Activated CD8-positive, alpha-beta memory T cell treated with anti-CD3 and anti-CD28 coated beads for 36 hours (primary cell): Measurements from ENCODE around the gene PLXNA4. TPM values are rescaled to one million over a fixed set of nuclear protein-coding genes. Genes with fewer than 3 reads are reported as not detected.
"Not testable (repeated sequence)": the region's sequence is repeated elsewhere in the genome, so short reads cannot be mapped to it uniquely, and the experiment has no call there.

Source experiments
- CTCF ChIA-PET: fragments of 350-600 bp; sonication (Branson Sonifier 250); formaldehyde crosslinking; loops from one replicate; lab custom pipeline; 2021; ENCODE audit warnings: antibody characterized with exemption; lab: Charles Lee
- POLR2A ChIA-PET: fragments of 350-600 bp; sonication (Branson Sonifier 250); formaldehyde crosslinking; loops from one replicate; lab custom pipeline; 2021; ENCODE audit warnings: antibody characterized with exemption; lab: Charles Lee
- total RNA-seq, 2 experiments: library from RNA; stranded (reverse); gene quantifications; one replicate each; pipeline ENCODE4 v1.2.3, GENCODE V29; 2021

Gene PLXNA4
- total RNA-seq, 2 experiments from 2014 or later = 0.04 to 0.19 TPM

DNA sequence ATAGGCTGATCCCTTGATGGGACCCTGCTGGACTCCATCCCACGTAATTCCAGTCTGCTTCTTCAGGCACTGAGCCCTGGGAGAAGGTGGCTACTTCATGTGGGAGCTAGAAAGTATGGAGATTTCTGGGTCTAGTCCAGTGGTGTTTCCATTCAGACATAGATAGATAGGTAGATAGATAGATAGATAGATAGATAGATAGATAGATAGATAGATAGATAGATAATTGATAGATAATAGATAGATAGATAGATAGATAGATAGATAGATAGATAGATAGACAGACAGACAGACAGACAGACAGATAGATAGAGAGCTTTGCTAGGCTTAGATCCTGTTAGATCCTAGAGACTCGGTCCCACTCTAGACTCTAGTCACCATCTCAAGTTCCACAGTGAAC, 18.5 kb upstream of the PLXNA4 start:
- CTCF ChIA-PET, POLR2A ChIA-PET: not testable (repeated sequence)

GRCh38 chr7:132592936-132593335, 16.7 kb upstream of the PLXNA4 start:
- CTCF ChIA-PET = interaction anchor here (1.0 kb wide), 1 partner anchor 11 kb away, joined by 4 read pairs; no protein-coding TSS in a partner anchor
- POLR2A ChIA-PET = no interaction called here

- ChIA-PET CTCF (interaction anchor here (1.0 kb wide), 1 partner anchor 11 kb away, joined by 4 read pairs; no protein-coding TSS in a partner anchor), POLR2A (no interaction called here)
Observed at GRCh38 chr7:132592231-132592920, 16.1 kb upstream of the PLXNA4 start.

DNA sequence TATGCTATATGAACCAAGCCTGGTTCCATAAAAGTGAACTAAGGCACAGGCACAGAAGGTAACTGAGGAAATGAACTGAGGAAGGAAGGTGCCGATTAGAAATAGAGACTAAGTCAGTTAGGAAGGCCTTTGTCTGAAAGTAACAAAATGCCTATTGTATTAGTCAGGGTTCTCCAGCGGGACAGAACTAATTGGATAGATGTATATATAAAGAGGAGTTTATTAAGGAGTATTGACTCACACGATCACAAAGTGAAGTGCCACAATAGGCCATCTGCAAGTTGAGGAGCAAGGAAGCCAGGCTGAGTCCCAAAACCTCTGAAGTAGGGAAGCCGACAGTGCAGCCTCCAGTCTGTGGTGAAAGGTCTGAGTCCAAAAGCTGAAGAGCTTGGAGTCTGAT, 13.9 kb upstream of the PLXNA4 start:
- ChIA-PET CTCF (no interaction called here), POLR2A (no interaction called here)

- CTCF ChIA-PET = no interaction called here
- POLR2A ChIA-PET = no interaction called here
Observed at GRCh38 chr7:132588596-132588995, 12.3 kb upstream of the PLXNA4 start.

DNA sequence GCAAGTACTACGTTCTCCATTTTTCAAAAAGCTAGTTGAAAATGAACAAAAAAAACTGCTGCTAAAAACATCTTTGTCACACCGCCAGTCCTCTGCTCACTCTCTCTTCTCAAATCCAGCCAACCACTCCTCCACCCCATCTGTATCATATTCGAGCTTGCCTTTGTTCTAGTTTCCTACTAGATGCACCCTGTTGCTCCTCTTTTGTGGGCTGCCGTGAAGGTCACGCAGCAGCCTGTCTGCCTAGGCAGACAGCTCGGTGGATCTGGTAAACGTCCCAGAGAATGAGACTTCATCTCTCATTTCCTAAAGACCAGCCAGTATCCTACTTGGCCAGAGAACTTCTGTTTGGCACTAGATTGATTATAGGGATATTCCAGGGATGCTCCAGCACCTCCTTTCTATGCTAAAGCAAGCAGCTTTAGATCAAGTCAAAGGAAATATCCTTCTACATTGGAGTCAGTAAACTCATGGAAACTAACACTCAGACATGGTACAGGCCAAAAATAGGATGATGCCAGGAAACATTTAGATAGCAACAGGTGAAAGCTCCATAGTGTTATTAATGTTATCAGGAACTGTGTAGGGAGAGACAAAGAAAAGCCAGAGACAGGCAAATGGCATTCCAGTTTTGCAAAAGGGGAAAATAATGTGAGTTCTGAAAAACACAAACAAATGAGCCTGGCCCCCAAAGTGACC, 8.7 kb upstream of the PLXNA4 start:
- ChIA-PET POLR2A (no interaction called here), CTCF (no interaction called here)

- ChIA-PET CTCF (interaction anchor here (0.8 to 5.5 kb wide), 5 partner anchors 24 to 263 kb away, joined by 3 to 47 read pairs (median 7); no protein-coding TSS in a partner anchor), POLR2A (interaction anchor here (0.5 kb wide), 1 partner anchor 317 kb away, joined by 3 read pairs; no protein-coding TSS in a partner anchor)
Observed at GRCh38 chr7:132581431-132581830, 5.2 kb upstream of the PLXNA4 start.

DNA sequence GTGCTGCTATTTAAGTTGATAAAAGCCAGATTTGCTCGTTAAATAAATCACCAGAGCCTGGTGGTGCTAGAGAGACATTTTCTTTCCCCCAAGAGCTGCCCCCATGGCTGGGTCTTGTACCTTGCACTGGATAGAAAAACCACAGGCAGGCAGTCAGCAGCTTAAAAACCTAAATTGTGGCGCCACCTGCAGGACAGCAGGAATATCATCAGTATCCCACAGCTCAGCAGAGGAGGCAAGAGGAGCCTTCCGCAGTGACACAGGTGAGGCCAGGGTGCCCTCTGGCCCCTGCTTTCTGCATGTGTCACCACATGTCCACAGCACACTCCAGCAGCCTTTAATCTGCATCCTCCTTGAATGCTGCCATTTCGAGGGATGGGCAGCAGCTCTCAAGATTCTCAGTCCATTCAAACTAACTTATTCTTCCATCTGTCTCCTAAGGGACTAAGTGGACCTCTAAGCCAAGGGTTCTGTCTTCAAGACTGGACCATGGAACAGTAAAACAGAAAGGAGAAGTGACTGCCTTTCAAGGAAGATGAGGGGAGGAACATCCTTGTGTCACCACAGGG, 4.5 kb upstream of the PLXNA4 start:
- POLR2A ChIA-PET = interaction anchor here (0.5 kb wide), 1 partner anchor 316 kb away, joined by 3 read pairs; no protein-coding TSS in a partner anchor
- CTCF ChIA-PET = interaction anchor here (0.7 to 5.5 kb wide), 12 partner anchors 11 to 892 kb away, joined by 3 to 47 read pairs (median 4); no protein-coding TSS in a partner anchor

- POLR2A ChIA-PET = no interaction called here
- CTCF ChIA-PET = interaction anchor here (0.7 to 5.5 kb wide), 12 partner anchors 10 to 891 kb away, joined by 3 to 47 read pairs (median 4); no protein-coding TSS in a partner anchor
Observed at GRCh38 chr7:132580277-132580676, 4.0 kb upstream of the PLXNA4 start.

DNA sequence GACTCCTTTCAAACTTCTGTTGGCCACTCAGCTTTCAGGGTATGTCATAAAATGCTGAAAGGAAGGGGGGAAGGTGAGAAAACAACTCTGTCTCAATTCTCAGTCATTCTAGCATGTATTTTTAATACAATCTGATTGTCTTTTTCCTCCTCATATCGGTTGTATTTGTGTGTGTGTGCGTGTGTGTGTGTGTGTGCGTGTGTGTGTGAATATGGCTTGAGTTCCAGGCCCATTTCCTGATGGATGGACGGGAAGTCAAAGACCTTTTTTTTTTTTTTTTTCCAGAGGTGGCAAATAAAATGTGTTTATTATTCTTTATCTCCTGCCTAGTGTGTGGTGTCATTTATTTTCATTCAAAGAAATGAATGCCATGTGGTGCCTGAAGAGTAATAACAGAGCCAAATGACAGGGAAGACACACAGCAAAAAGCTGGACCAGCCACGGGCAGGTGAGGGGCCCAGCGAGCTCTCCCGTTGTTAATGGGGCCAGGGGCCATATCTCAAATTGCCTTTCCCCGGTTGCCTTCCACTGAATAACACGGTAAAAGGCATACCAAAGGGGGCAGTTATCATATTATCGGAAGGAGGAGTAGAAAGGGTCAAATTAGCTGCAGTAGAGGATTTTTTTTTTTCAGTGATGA, 3.1 kb upstream of the PLXNA4 start:
- CTCF ChIA-PET = interaction anchor here (0.7 to 5.5 kb wide), 5 partner anchors 25 to 261 kb away, joined by 3 to 47 read pairs (median 7); no protein-coding TSS in a partner anchor

GRCh38 chr7:132578826-132579225, 2.6 kb upstream of the PLXNA4 start:
- POLR2A ChIA-PET = no interaction called here
- CTCF ChIA-PET = interaction anchor here (1.3 to 5.5 kb wide), 3 partner anchors 25 to 261 kb away, joined by 5 to 47 read pairs (median 38); no protein-coding TSS in a partner anchor

More for the DNA sequence above, 3.1 kb upstream of the PLXNA4 start:
- POLR2A ChIA-PET = no interaction called here

GRCh38 chr7:132578050-132578370, 1.7 kb upstream of the PLXNA4 start:
- POLR2A ChIA-PET = no interaction called here

GRCh38 chr7:132577206-132578049, 1.2 kb upstream of the PLXNA4 start:
- CTCF ChIA-PET = interaction anchor here (5.0 to 5.5 kb wide), 2 partner anchors 182 to 259 kb away, joined by 38 to 47 read pairs; no protein-coding TSS in a partner anchor
- POLR2A ChIA-PET = no interaction called here

More at GRCh38 chr7:132578050-132578370, 1.7 kb upstream of the PLXNA4 start:
- CTCF ChIA-PET = interaction anchor here (5.0 to 5.5 kb wide), 2 partner anchors 183 to 260 kb away, joined by 38 to 47 read pairs; no protein-coding TSS in a partner anchor

DNA sequence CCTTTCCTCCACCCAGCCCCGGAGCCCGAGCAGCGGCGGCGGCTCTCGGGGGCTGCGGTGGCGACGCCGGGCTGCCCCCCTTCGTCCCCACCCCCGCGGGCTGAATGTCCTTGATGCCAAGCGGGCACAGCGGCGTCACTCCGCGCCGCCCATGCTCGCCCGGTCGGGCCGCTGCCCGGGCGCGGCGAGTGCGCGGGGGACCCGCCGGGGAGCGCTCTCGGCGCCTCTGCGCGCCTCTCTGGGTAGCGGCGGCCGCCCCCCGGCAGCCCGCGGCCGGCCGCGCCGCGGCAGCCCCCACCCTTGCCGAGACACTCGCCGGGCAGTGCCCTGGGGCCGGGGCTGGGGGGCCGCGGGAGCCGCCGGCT, 433 bp upstream of the PLXNA4 start:
- ChIA-PET POLR2A (no interaction called here), CTCF (interaction anchor here (5.5 kb wide), 1 partner anchor 181 kb away, joined by 47 read pairs; no protein-coding TSS in a partner anchor)

- POLR2A ChIA-PET = no interaction called here
- CTCF ChIA-PET = no interaction called here
Observed at GRCh38 chr7:132575419-132575981, 770 bp downstream of the PLXNA4 start.

DNA sequence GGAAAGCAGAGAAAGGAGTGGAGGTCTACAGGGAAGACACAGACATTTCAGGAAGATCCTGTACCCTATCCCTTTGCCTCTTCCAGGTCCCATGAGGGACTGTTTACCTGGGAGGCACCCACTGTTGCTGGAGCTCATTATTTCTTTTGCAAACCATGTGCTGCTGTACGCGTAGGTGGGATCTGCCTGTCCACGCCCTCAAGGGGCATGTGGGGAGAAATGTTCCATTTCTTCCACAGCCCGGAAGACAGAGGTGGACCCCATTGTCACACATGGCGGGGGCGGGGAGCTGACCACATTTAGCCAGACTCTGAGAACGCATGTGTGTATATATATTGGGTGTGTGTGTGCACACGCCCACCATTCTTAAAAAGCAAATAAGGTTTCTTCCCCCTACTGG, 2.0 kb downstream of the PLXNA4 start:
- ChIA-PET POLR2A (no interaction called here), CTCF (interaction anchor here (0.8 kb wide), 1 partner anchor 16 kb away, joined by 3 read pairs; no protein-coding TSS in a partner anchor)

DNA sequence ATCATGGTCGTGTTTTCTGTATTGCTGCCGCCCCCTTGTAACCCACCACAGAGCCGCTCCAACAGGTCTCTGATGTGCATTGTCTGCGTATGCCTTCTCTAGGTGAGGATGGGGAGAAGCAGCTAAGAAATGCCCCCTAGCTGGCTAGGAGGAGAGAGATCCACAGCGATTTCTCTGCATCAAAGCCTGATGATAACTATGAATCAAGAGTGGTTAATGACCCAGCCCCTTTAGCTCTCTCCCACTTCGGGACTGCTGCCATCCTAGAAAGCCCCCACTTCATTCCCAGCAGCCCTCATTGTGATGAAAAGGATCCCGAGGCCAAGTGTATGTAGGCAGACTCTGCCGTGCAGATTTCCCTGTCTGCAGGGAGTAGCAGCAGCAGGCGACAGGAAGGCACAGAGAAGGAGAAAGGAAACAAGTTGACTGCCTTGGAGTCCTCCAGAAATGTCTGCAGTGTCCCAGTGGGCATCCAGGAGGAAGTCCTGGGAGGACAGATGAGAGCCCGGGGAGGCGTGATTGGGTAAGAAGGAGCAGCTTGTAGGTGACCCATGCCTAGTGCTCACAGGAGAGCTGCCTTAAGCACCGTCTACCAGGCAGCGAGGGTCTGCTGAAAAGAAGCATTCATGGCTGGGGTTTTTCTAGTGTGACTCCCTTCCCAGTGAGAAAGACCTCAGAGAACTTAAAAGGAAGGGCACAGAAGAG, 2.9 kb downstream of the PLXNA4 start:
- ChIA-PET POLR2A (no interaction called here), CTCF (interaction anchor here (1.1 kb wide), 1 partner anchor 255 kb away, joined by 5 read pairs; no protein-coding TSS in a partner anchor)
